ENCODE results near the gene GRIK4.

Gene GRIK4

GRCh38 chr11:120510406-120511115 is 987 bp upstream of the GRIK4 start:
- no peak for DNase-seq (ENCODE audit: low read depth)

- no peak for DNase-seq (ENCODE audit: low read depth)
Observed at GRCh38 chr11:120511820-120512738, 531 bp downstream of the GRIK4 start.

GRCh38 chr11:120512739-120513435 is 1.3 kb downstream of the GRIK4 start:
- DNase-seq (ENCODE audit: low read depth): no peak

- no peak for DNase-seq (ENCODE audit: low read depth)
Observed at GRCh38 chr11:120513436-120514315, 2.1 kb downstream of the GRIK4 start.

GRCh38 chr11:120514541-120515121 is 3.1 kb downstream of the GRIK4 start:
- no peak for DNase-seq (ENCODE audit: low read depth)

GRCh38 chr11:120515186-120515723 is 3.7 kb downstream of the GRIK4 start:
- no peak for DNase-seq (ENCODE audit: low read depth)

- no peak for DNase-seq (ENCODE audit: low read depth)
Observed at GRCh38 chr11:120516461-120517389, 5.2 kb downstream of the GRIK4 start.

GRCh38 chr11:120517390-120517761 is 5.8 kb downstream of the GRIK4 start:
- DNase-seq (ENCODE audit: low read depth): no peak

GRCh38 chr11:120517801-120518291 is 6.3 kb downstream of the GRIK4 start:
- DNase-seq (ENCODE audit: low read depth): no peak

- no peak for DNase-seq (ENCODE audit: low read depth)
Observed at GRCh38 chr11:120518356-120518755, 6.8 kb downstream of the GRIK4 start.

GRCh38 chr11:120519474-120519873 is 7.9 kb downstream of the GRIK4 start:
- DNase-seq (ENCODE audit: low read depth): no peak

- no peak for DNase-seq (ENCODE audit: low read depth)
Observed at GRCh38 chr11:120520091-120520822, 8.7 kb downstream of the GRIK4 start.

- no peak for DNase-seq (ENCODE audit: low read depth)
Observed at GRCh38 chr11:120521176-120521575, 9.6 kb downstream of the GRIK4 start.

GRCh38 chr11:120522021-120522420 is 10.5 kb downstream of the GRIK4 start:
- DNase-seq (ENCODE audit: low read depth): no peak

GRCh38 chr11:120522736-120523135 is 11.2 kb downstream of the GRIK4 start:
- DNase-seq (ENCODE audit: low read depth): no peak

GRCh38 chr11:120523196-120523595 is 11.6 kb downstream of the GRIK4 start:
- DNase-seq (ENCODE audit: low read depth): no peak

GRCh38 chr11:120524536-120525085 is 13.1 kb downstream of the GRIK4 start:
- no peak for DNase-seq (ENCODE audit: low read depth)

GRCh38 chr11:120525261-120526171 is 14.0 kb downstream of the GRIK4 start:
- DNase-seq (ENCODE audit: low read depth): no peak

Measured in iris pigment epithelial cell (primary cell).